Prostate gland (tissue), 2 donors: ENCODE data around the gene UBL7. TPM values are rescaled to one million over a fixed set of nuclear protein-coding genes. Genes with fewer than 3 reads are reported as not detected.

Experiments
- DNase-seq: peaks from one replicate; pipeline ENCODE4 v3.0.0-alpha.2; 2019; ENCODE audit warnings: low spot score
- H3K27ac ChIP-seq, 2 donors: fragments of 200-600 bp; sonication (generic); 2 replicates each; pipeline ENCODE4 v1.5.1; 2017 to 2019
- H3K27me3 ChIP-seq: fragments of 200-600 bp; sonication (generic); replicated peaks from 2 replicates; pipeline ENCODE4 v1.5.1; 2019; ENCODE audit not compliant: insufficient read depth
- H3K36me3 ChIP-seq, 2 donors: fragments of 200-600 bp; sonication (generic); 1 replicate in 1 of 2; 2 replicates in 1 of 2; pipeline versions ENCODE4 v1.5.1 to v1.8.1; 2017 to 2019
- H3K4me1 ChIP-seq: fragments of 200-600 bp; sonication (generic); replicated peaks from 2 replicates; pipeline ENCODE4 v1.5.1; 2019
- H3K4me3 ChIP-seq, 2 donors: fragments of 200-600 bp; sonication (generic); 2 replicates each; pipeline ENCODE4 v1.5.1; 2017 to 2019
- H3K9me3 ChIP-seq: fragments of 200-600 bp; sonication (generic); 2 replicates; pipeline ENCODE4 v1.5.1; 2017
- CTCF ChIP-seq, 4 experiments: fragments of 200-600 bp in 2 of 4; fragments of 450-650 bp in 2 of 4; sonication (generic) in 2 of 4; IDR thresholded peaks; 1 replicate in 3 of 4; 2 replicates in 1 of 4; pipeline ENCODE4 v1.5.1; 2016 to 2019; ENCODE audit warnings: antibody characterized with exemption in 4 of 4, mild to moderate bottlenecking in 2 of 4, moderate library complexity in 2 of 4
- POLR2A ChIP-seq: fragments of 450-650 bp; IDR thresholded peaks from one replicate; pipeline ENCODE4 v1.6.1; 2016; ENCODE audit warnings: antibody characterized with exemption, mild to moderate bottlenecking
- POLR2AphosphoS5 ChIP-seq: sonication (generic); formaldehyde crosslinking; IDR thresholded peaks from one replicate; pipeline ENCODE4 v1.6.1; 2017; ENCODE audit warnings: antibody characterized with exemption
- WGBS: methylation state at CpG from one replicate; pipeline ENCODE4 v1.1.5; 2018; 5-methylcytosine and 5-hydroxymethylcytosine counted together
- intact Hi-C: fragments of 100-400 bp; cut with DNase I; formaldehyde crosslinking; loops from one replicate; pipeline ENCODE4 v1.14.2; 2022
- total RNA-seq, 2 donors: library from RNA; depleted of rRNA; stranded (reverse); fragments of >200 nt; gene quantifications; one replicate each; pipeline ENCODE4 v1.1.0, GENCODE V29; 2016

UBL7 gene
- total RNA-seq, 2 donors from 2014 or later = 83.1 to 85.2 TPM

GRCh38 chr15:74403588-74403919 is 57.4 kb downstream of the UBL7 start:
- no peak overlapping the region for H3K27ac ChIP-seq
- no peaks in the 10 kb centered on the region for H3K36me3 ChIP-seq
- TF ChIP-seq POLR2AphosphoS5 (no peak), CTCF (IDR thresholded peaks at IDR 0.05) (no peak), POLR2A (no peak)
- WGBS = 87% methylated on average over 10 of the region's 10 CpGs
- no peaks in the 10 kb centered on the region for H3K9me3 ChIP-seq
- no peaks in the 10 kb centered on the region for H3K4me1 ChIP-seq
- H3K4me3 ChIP-seq = no peak overlapping the region
- intact Hi-C loops = no loop called here
- H3K27me3 ChIP-seq = peaks cover 3% of the 10 kb centered on the region
- no peak for DNase-seq

- Histone ChIP-seq H3K4me1 (no peaks in the 10 kb centered on the region), H3K4me3 (no peak overlapping the region), H3K27ac (no peak overlapping the region), H3K27me3 (peaks cover 3% of the 10 kb centered on the region), H3K36me3 (no peaks in the 10 kb centered on the region), H3K9me3 (no peaks in the 10 kb centered on the region)
- TF ChIP-seq CTCF (IDR thresholded peaks at IDR 0.05) (no peak), POLR2AphosphoS5 (no peak), POLR2A (no peak)
- no peak for DNase-seq
- intact Hi-C loops = no loop called here
- 83% methylated on average over 13 of the region's 13 CpGs for WGBS
Observed at GRCh38 chr15:74402873-74403587, 57.9 kb downstream of the UBL7 start.

- Histone ChIP-seq H3K9me3 (no peaks in the 10 kb centered on the region), H3K36me3 (no peaks in the 10 kb centered on the region), H3K4me3 (no peak overlapping the region), H3K27me3 (peaks cover 3% of the 10 kb centered on the region), H3K27ac (no peak overlapping the region), H3K4me1 (no peaks in the 10 kb centered on the region)
- 91% methylated on average over 5 of the region's 5 CpGs for WGBS
- DNase-seq = no peak
- intact Hi-C loops = no loop called here
- TF ChIP-seq POLR2A = no peak
- no peak for TF ChIP-seq CTCF (IDR thresholded peaks at IDR 0.05)
- no peak for TF ChIP-seq POLR2AphosphoS5
Observed at GRCh38 chr15:74402337-74402841, 58.6 kb downstream of the UBL7 start.

- H3K27ac ChIP-seq = no peak overlapping the region
- no peaks in the 10 kb centered on the region for H3K36me3 ChIP-seq
- DNase-seq = no peak
- no peaks in the 10 kb centered on the region for H3K9me3 ChIP-seq
- no peak overlapping the region for H3K4me3 ChIP-seq
- intact Hi-C loops = no loop called here
- TF ChIP-seq POLR2AphosphoS5 = no peak
- TF ChIP-seq POLR2A = no peak
- TF ChIP-seq CTCF (IDR thresholded peaks at IDR 0.05) = no peak
- no peaks in the 10 kb centered on the region for H3K4me1 ChIP-seq
- no peaks in the 10 kb centered on the region for H3K27me3 ChIP-seq
- 51% methylated on average over 11 of the region's 11 CpGs for WGBS
Observed at GRCh38 chr15:74400915-74401757, 59.8 kb downstream of the UBL7 start.
